ENCODE results near the gene B3GNT7. TPM values are rescaled to one million over a fixed set of nuclear protein-coding genes. Genes with fewer than 3 reads are reported as not detected.
A peak's percentile ranks its signal among the peaks of the same experiment; 100 is the strongest.
"Not testable (repeated sequence)": the region's sequence is repeated elsewhere in the genome, so short reads cannot be mapped to it uniquely, and the experiment has no call there.

The B3GNT7 gene
- total RNA-seq, 2 experiments from 2014 or later = not detected

DNA sequence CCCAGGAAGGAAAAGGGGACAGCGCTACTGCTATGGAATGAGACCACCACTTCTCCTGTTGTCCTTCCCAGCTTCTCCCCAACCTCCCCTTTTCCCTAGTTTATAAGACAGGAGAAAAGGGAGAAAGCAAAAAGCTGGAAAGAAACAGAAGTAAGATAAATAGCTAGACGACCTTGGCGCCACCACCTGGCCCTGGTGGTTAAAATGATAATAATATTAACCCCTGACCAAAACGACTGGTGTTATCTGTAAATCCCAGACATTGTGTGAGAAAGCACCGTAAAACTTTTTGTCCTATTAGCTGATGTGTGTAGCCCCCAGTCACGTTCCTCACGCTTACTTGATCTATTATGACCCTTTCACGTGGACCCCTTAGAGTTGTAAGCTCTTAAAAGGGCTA lies 5.2 kb downstream of the B3GNT7 start:
- intact Hi-C loops (cut with micrococcal nuclease); H3K4me3 Mint-ChIP-seq; DNase-seq; H3K27ac Mint-ChIP-seq; H3K36me3 Mint-ChIP-seq; H3K9me3 Mint-ChIP-seq: not testable (repeated sequence)
- POLR2A ChIA-PET = interaction anchor here (0.6 kb wide), 1 partner anchor 42 kb away, joined by 3 read pairs; no protein-coding TSS in a partner anchor
- peaks cover 14% of the 10 kb centered on the region for H3K27me3 Mint-ChIP-seq
- CTCF ChIA-PET = interaction anchor here (0.6 to 2.3 kb wide), 2 partner anchors 77 to 173 kb away, joined by 4 to 9 read pairs; no protein-coding TSS in a partner anchor
- peaks cover 14% of the 10 kb centered on the region for H3K4me1 Mint-ChIP-seq (ENCODE audit: low read depth)

DNA sequence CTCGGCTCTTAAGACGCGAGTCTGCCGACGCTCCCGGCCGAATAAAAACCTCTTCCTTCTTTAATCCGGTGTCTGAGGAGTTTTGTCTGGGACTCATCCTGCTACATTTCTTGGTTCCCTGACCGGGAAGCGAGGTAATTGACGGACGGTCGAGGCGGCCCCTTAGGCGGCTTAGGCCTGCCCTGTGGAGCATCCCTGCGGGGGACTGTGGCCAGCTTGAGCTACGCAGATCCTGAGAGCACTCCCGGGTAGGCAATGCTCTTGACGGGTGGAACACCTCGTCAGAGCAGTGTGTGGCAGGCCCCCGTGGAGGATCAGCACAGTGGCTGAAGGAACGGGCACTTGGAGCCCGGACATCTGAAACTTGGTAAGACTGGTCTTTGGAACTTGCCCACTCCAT lies 5.6 kb downstream of the B3GNT7 start:
- Mint-ChIP-seq H3K4me1 (ENCODE audit: low read depth) (peaks cover 18% of the 10 kb centered on the region), H3K27me3 (peaks cover 14% of the 10 kb centered on the region)
- H3K4me3 Mint-ChIP-seq; H3K9me3 Mint-ChIP-seq; H3K36me3 Mint-ChIP-seq; POLR2A ChIA-PET; DNase-seq; H3K27ac Mint-ChIP-seq; intact Hi-C loops (cut with micrococcal nuclease): not testable (repeated sequence)
- CTCF ChIA-PET = interaction anchor here (2.3 kb wide), 1 partner anchor 174 kb away, joined by 9 read pairs; no protein-coding TSS in a partner anchor

GRCh38 chr2:231403421-231404182 lies 8.1 kb downstream of the B3GNT7 start:
- H3K9me3 Mint-ChIP-seq; H3K27ac Mint-ChIP-seq; POLR2A ChIA-PET; H3K36me3 Mint-ChIP-seq; intact Hi-C loops (cut with micrococcal nuclease); H3K27me3 Mint-ChIP-seq; DNase-seq; H3K4me3 Mint-ChIP-seq: not testable (repeated sequence)
- H3K4me1 Mint-ChIP-seq (ENCODE audit: low read depth) = peaks cover 12% of the 10 kb centered on the region
- CTCF ChIA-PET = interaction anchor here (1.2 to 6.0 kb wide), 3 partner anchors 14 to 300 kb away, joined by 3 to 32 read pairs (median 3); no protein-coding TSS in a partner anchor

GRCh38 chr2:231404183-231404578 lies 8.7 kb downstream of the B3GNT7 start:
- peaks cover 12% of the 10 kb centered on the region for H3K4me1 Mint-ChIP-seq (ENCODE audit: low read depth)
- DNase-seq; H3K27ac Mint-ChIP-seq; H3K27me3 Mint-ChIP-seq; intact Hi-C loops (cut with micrococcal nuclease); H3K36me3 Mint-ChIP-seq; POLR2A ChIA-PET; H3K9me3 Mint-ChIP-seq; H3K4me3 Mint-ChIP-seq: not testable (repeated sequence)
- CTCF ChIA-PET = interaction anchor here (1.2 to 6.0 kb wide), 4 partner anchors 14 to 301 kb away, joined by 3 to 32 read pairs (median 12); no protein-coding TSS in a partner anchor

DNA sequence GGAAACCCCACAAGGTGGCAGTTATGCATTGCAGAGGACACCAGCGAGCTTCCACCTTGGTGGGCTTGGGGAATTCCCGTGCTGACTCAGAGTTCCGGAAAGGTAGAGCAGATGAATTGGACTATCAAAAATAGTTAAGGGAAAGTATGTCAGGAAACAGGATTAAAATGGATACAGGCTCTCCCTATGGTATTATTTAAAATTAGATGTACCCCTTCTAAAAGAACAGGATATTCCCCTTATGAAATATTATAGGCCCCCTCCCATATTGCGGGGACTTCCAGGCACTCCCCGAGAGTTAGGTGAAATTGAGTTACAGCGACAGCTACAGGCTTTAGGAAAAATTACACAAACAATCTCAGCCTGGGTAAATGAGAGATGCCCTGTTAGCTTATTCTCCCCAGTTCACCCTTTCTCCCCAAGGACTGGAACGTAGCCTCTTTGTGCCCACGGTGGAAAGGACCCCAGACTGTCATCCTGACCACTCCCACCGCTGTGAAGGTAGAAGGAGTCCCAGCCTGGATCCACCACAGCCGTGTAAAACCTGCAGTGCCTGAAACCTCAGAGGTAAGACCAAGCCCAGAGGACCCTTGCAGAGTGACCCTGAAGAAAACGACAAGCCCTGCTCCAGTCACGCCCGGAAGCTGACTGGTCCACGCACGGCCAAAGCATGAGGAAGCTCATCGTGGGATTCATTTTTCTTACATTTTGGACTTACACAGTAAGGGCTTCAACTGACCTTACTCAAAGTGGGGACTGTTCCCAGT lies 10.3 kb downstream of the B3GNT7 start:
- Mint-ChIP-seq H3K4me3 (peak overlapping the region; percentile 28), H3K4me1 (ENCODE audit: low read depth) (peaks cover 12% of the 10 kb centered on the region), H3K27me3 (peaks cover 11% of the 10 kb centered on the region)
- ChIA-PET CTCF (interaction anchor here (1.0 to 6.0 kb wide), 7 partner anchors 12 to 303 kb away, joined by 3 to 32 read pairs (median 4); no protein-coding TSS in a partner anchor), POLR2A (interaction anchor here (1.1 kb wide), 1 partner anchor 60 kb away, joined by 3 read pairs; no protein-coding TSS in a partner anchor)
- intact Hi-C loops (cut with micrococcal nuclease); H3K36me3 Mint-ChIP-seq; H3K27ac Mint-ChIP-seq; H3K9me3 Mint-ChIP-seq: not testable (repeated sequence)
- DNase-seq = peak; percentile 56

GRCh38 chr2:231407686-231408085 lies 12.2 kb downstream of the B3GNT7 start:
- intact Hi-C loops (cut with micrococcal nuclease); H3K4me3 Mint-ChIP-seq; H3K27ac Mint-ChIP-seq; H3K36me3 Mint-ChIP-seq; DNase-seq: not testable (repeated sequence)
- H3K27me3 Mint-ChIP-seq = peaks cover 18% of the 10 kb centered on the region
- ChIA-PET CTCF (interaction anchor here (0.6 to 6.0 kb wide), 7 partner anchors 19 to 305 kb away, joined by 3 to 32 read pairs (median 3); no protein-coding TSS in a partner anchor), POLR2A (interaction anchor here (1.1 kb wide), 1 partner anchor 18 kb away, joined by 3 read pairs; no protein-coding TSS in a partner anchor)
- peaks cover 19% of the 10 kb centered on the region for H3K4me1 Mint-ChIP-seq (ENCODE audit: low read depth)
- peaks cover 14% of the 10 kb centered on the region for H3K9me3 Mint-ChIP-seq

DNA sequence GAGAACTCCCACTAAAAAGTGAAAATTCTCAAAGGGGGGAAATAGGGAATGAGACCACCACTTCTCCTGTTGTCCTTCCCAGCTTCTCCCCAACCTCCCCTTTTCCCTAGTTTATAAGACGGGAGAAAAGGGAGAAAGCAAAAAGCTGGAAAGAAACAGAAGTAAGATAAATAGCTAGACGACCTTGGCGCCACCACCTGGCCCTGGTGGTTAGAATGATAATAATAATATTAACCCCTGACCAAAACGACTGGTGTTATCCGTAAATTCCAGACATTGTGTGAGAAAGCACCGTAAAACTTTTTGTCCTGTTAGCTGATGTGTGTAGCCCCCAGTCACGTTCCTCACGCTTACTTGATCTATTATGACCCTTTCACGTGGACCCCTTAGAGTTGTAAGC lies 12.8 kb downstream of the B3GNT7 start:
- CTCF ChIA-PET = interaction anchor here (0.6 to 6.0 kb wide), 4 partner anchors 11 to 180 kb away, joined by 3 to 32 read pairs (median 3); no protein-coding TSS in a partner anchor
- H3K4me3 Mint-ChIP-seq; intact Hi-C loops (cut with micrococcal nuclease); DNase-seq; H3K36me3 Mint-ChIP-seq; H3K27ac Mint-ChIP-seq: not testable (repeated sequence)
- H3K27me3 Mint-ChIP-seq = peaks cover 21% of the 10 kb centered on the region
- peaks cover 19% of the 10 kb centered on the region for H3K4me1 Mint-ChIP-seq (ENCODE audit: low read depth)
- peaks cover 14% of the 10 kb centered on the region for H3K9me3 Mint-ChIP-seq
- POLR2A ChIA-PET = interaction anchor here (1.1 kb wide), 1 partner anchor 18 kb away, joined by 3 read pairs; no protein-coding TSS in a partner anchor

DNA sequence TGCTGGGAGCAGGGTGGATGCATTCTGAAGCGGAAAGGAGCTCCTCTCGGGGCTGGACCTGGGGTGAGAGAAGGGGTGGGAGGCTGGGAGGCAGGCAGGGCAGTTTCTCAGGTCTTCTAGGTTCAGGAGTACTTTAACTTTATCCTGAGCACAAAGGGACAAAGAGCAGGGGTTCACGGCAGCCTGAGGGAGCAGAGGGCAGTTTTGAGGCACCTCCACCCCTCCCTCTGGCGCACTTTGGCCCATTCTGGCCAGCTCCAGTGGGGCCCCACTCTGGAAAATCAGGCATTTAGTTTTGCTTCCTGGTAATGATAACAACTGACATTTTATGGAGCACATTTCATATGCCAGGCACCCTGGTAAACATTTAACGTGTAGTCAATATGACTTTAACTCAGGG lies 14.3 kb downstream of the B3GNT7 start:
- H3K4me3 Mint-ChIP-seq = no peak overlapping the region
- DNase-seq = no peak
- ChIA-PET POLR2A (no interaction called here), CTCF (no interaction called here)
- H3K9me3 Mint-ChIP-seq = peaks cover 14% of the 10 kb centered on the region
- H3K36me3 Mint-ChIP-seq = peaks cover 6% of the 10 kb centered on the region
- intact Hi-C loops (cut with micrococcal nuclease) = loop anchor here (5.0 kb wide), 1 partner anchor 307 kb away; no protein-coding TSS in a partner anchor
- peaks cover 19% of the 10 kb centered on the region for H3K4me1 Mint-ChIP-seq (ENCODE audit: low read depth)
- H3K27me3 Mint-ChIP-seq = peaks cover 26% of the 10 kb centered on the region
- H3K27ac Mint-ChIP-seq = no peak overlapping the region

DNA sequence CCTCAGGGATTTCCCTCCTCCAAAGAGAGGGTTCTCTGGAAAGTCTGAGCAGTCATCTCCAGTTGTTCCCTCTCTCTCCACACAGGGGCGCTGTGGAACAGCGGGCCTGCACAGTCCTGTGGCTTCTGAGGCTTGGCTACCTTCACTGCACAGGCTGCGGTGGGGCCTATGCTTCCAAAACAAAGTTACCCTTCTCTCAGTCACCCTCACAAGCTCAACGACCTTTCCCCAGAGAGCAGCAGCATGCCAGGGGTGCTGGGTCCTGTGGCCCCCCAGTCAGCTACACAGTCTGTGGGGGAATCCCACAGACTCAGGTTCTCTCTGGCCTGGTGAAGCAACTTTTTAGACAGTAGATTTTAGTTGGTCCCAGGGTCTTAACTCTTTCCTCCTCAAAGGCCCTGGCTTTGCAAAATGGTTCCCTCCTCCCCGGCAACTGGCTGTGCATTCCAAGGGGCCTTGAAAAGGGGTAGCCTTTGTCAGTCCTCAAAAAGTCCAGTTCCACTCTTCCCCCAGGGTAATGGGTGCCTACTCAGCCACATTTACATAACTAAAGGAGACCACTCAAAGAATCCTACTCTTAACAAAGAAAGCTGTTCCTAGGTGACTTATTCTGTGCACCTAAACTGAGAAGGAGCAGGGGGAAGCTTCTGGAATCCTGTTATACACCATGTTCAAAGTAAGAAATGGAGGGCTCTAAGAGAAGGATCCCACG lies 14.9 kb downstream of the B3GNT7 start:
- Mint-ChIP-seq H3K4me1 (ENCODE audit: low read depth) (peaks cover 18% of the 10 kb centered on the region), H3K4me3 (no peak overlapping the region), H3K36me3 (peaks cover 6% of the 10 kb centered on the region), H3K27ac (no peak overlapping the region), H3K9me3 (peaks cover 14% of the 10 kb centered on the region), H3K27me3 (peaks cover 31% of the 10 kb centered on the region)
- CTCF ChIA-PET = interaction anchor here (0.6 to 2.7 kb wide), 4 partner anchors 36 to 324 kb away, joined by 3 to 15 read pairs (median 6); no protein-coding TSS in a partner anchor
- DNase-seq = peak; percentile 34
- intact Hi-C loops (cut with micrococcal nuclease) = loop anchor here (5.0 kb wide), 1 partner anchor 308 kb away; no protein-coding TSS in a partner anchor
- POLR2A ChIA-PET = no interaction called here

GRCh38 chr2:231411237-231411636 lies 15.7 kb downstream of the B3GNT7 start:
- ChIA-PET CTCF (interaction anchor here (0.6 to 2.7 kb wide), 4 partner anchors 35 to 324 kb away, joined by 3 to 15 read pairs (median 6); no protein-coding TSS in a partner anchor), POLR2A (no interaction called here)
- Mint-ChIP-seq H3K9me3 (peaks cover 14% of the 10 kb centered on the region), H3K27me3 (peaks cover 34% of the 10 kb centered on the region), H3K4me1 (ENCODE audit: low read depth) (peaks cover 10% of the 10 kb centered on the region), H3K27ac (no peak overlapping the region), H3K36me3 (peaks cover 6% of the 10 kb centered on the region), H3K4me3 (peak overlapping the region; percentile 29)
- no peak for DNase-seq
- intact Hi-C loops (cut with micrococcal nuclease) = loop anchor here (5.0 kb wide), 1 partner anchor 309 kb away; no protein-coding TSS in a partner anchor

Data from activated CD4-positive, alpha-beta memory T cell treated with anti-CD3 and anti-CD28 coated beads for 36 hours (primary cell).